ENCODE measurements around the gene GOLT1A.

GOLT1A gene

DNA sequence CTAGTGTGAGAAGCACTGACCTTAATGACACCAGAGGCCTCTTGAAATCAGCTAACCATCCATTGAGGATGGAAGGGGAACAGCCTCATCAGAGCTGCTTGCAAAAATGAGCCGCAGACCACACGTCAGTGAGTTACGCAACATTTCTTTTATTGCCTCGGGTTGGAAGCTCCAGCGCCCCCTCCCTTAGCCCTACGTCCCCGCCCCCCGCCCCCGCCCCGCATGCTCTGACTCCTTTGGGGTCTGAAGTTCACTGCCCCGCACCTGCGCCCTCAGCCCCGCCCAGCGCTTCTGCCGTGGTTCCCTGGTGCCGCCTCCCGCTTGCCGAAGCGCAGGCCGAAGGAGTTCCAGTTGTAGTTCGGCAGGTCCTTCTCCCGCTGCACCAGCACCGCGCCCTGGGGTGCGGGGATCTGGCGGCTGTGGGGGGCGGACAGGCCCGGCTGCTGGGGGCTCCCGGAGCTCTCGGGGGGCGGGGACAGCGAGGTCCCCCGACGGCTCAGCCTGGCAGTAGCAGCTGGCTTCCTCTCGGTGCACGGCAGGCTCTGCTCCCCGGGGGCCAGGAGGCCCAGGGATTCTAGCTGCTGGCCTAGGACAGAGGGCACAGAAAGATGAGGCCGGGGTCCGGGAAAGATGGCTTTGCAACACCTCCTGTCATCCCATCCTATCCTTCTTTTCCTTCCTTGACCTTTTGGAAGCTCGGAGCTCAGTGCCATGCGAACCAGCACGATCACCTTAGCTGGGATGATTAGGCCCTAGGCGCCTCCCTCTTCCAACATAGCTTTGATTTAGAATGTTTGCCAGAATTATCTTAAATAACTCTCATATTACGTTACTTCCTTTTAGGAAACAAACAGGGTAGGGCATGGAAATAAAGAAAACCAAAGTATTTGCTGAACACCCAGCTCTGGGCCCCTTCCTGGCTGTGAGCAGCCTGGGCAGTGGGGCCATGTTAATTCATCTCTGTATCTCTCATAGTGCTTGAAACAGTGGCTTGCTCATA is 23.3 kb downstream of the GOLT1A start:
- peak in 1 of 2 donors; percentile 30 for DNase-seq

DNA sequence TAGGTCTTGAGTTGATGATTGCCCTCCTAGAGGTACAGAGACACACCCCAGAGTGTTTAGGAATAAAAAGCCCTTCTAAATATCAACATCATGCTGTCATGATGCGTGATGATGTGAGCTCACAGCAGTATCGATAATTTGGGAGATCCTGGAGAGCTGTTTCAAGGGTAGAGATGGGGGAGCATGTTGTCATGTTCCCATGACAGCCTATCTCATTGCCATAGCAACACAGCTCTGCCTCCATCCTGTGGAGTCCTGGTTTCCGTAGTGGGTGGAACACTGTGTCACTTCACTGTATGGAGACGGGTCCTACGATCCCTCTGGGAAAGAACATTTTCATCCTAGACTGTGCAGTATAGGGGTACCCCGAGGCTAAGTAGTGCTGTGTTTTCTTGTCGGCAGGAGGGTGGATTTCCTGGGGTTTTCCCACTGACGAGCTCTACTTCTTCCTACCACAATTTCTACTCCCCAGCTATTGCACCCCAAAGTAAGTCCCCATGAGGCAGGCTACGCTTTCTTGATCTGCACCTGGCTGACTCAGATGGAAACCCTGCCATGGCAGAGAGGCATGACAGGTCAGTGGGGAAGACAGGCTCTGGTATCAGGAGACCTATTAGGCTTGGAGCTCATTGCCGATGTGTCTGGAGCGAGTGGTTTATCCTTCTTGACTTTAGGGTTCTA is 24.7 kb downstream of the GOLT1A start:
- no peak for DNase-seq

DNA sequence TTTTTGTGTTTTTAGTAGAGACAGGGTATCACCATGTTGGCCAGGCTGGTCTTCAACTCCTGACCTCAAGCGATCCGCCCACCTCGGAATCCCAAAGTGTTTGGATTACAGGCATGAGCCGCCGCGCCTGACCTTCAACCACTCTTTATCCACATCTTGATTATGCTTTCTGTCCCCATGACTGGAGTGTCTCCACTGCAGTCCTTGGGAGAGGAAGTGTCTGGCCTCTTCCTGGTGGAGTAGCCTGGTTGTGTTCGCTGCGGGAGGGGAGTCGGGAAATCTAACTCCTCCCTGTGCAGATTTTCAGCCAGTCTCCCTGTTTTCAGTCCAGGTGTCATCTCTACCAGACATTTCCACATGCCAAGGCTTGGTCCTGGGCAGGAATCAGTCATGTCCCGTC is 27.2 kb downstream of the GOLT1A start:
- no peak for DNase-seq

DNA sequence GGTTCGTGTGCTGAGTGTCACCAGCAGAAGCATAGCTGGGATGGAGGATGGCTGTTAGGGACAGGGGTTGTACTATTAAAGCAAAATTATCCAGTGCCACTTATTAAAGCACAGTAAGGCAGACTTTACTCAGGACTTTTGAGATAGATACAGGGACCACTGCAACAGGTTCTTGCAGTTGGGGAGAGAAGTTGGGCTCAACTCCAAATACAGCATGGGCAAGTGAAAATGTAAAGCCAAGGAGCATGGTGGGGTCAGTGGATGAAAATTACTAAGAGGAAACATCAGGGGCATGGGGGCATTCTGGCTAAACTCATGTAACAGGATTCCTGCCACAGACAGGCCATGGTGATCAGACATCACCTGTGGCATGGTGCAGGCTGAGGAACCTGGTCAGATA is 32.7 kb downstream of the GOLT1A start:
- DNase-seq, result no peak

DNA sequence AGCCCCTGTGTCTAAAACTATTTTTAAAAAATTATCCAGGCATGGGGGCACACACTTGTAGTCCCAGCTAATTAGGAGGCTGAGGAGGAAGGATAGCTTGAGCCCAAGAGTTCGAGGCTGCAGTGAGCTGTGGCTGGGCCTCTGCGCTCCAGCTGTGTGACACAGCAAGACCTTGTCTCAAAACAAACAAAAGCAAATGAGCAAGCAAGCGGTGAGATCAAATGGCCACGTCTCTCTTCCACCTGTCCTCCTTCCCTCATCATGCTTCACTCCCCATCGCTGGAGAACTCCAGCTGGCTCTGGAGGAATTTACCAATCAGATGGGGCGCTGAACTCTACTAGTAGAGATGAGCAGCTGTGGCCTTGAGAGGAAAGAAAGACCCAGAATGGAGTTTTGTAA is 33.7 kb downstream of the GOLT1A start:
- no peak for DNase-seq

DNA sequence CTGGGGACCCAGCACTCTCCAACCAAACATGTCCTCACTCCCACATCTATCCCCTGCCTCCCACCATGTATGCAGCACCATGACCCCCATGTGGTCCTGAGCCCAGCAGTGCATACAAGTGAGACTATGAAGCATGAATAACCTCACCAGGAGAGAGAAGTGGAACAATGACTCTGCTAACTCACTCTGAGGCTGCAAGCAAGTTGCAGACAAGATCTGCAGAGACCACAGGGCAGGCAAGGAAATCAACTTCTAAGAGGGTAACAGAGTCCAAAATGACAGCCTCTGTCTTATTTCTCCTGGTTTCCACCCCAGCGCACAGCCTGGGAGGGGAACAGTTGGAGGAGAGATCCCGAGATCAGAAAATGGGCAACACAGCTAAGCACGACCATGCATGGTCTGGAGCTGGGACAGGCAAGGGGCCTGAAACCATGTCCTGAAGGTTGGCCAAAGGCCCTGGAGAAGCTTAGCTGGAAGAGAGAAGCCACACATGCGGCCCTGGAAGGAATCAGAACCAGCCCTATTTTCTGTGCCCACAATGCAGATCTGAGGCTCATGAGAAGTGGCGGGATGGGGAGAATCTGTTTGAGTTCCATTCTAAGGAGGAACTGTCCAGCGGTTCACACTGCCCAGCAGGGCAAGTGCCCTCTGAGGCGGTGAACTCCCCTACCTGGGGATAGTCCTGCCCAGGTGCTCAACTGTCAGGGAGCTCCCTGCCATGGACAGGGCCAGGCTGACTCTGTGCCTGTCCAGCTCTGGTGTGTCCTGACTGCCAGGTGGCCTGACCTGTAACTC is 35.1 kb downstream of the GOLT1A start:
- no peak for DNase-seq

DNA sequence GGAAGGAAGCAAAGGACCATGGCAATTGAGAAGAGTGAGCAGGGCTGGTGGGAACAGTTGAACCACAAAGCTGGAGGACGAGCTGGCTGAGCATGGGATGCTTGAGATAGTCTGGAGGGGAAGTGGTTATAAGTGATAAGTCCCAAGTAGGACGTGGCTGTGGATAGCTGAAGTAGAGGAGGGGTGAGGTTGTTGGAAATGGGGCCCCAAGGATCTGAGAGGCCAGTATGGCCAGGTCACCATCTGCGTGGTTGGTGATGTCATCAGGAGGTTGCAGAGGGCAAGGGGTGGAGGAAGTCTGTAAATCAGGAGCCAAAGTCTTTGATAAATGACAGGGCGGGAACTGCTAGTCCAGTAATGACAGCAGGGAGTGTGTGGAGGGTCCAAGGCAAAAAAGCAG is 36.7 kb downstream of the GOLT1A start:
- DNase-seq, result no peak

DNA sequence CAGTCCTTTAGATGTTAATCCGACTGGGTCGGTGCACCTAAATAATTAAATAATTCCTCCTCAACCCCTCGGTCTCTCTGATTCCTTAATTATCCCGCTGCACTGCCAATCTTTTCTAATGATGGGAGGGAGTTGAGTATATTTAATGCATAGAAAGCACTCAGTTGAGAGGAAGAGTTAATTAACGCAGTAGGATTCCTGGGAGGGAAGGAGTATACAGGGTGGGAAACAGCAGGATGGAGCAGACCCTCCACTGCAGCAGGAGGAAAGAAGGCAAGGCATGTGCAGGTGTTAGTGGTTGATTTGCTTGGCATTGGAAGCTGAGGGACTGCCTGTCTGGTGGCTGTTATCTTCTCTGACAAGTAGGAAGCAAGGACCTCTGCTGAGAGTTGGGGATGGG is 37.7 kb downstream of the GOLT1A start:
- DNase-seq, result no peak

DNA sequence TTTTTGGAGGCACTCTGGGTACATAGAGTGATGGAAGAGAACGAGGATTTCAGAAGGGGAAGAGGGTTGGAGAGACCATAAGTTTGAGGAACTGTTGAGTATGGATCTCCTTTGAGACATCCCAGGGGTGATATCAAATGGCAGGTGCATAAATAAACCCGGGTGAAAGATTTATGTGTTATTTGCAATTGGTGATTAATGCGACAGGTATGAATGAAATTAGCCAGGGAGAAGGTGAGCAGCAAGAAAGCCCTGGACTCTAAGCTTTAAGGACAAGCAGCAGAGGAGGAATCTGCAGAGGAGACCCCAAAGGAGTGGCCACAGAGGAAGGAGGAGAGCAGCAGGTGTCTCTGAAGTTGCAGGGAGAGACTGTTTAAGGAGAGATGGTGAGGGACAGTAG is 38.8 kb downstream of the GOLT1A start:
- DNase-seq, result no peak

DNA sequence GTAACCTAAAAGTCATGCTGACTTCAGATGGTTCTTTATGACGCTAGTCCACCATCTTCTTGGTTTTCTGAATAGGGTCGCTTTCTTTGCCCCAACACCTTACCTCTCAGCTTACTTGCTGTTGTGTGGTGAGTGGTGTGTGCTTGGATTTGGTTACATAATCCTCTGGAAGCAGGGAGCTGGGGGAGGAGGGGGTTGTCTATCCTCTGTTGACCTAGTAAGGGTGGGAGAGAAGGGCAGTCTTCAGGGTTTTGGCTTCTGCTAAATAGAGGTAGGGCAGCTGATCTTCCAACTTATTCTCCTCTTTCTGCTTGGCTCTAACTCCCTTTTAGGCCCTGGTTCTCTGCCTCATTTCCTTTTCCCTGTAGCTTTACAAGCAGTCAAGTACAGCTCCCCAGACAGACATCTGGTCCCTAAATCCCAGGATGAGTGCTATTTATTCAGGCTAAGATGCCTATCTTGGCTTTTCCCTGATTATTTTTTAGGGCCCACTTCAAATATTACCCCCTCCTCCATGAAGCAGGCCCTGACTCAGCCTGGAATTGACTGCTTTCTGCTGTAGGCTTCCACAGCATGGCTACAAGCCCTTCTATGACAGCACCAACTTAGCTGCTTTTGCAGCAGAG is 41.3 kb downstream of the GOLT1A start:
- no peak for DNase-seq

DNA sequence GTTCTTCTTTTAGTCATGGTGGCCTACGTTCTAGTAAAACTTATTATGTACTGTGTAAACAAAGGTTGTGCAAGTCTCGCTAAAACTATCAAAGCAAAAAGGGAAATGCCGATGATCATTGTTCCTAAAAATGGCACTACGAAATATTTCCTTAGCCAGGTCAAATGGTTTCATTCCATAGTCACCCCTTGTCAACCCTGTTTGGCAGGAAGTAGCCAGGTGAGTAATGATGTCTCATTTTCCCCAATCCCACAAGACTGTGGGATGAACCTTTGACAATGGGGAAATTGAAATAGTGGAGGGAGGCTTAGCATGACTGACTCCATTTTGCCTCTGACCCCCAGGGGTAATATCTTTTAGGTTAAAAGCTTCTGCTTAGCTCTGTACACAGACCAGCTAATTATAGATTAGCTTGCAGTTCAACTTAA is 42.0 kb downstream of the GOLT1A start:
- no peak for DNase-seq

DNA sequence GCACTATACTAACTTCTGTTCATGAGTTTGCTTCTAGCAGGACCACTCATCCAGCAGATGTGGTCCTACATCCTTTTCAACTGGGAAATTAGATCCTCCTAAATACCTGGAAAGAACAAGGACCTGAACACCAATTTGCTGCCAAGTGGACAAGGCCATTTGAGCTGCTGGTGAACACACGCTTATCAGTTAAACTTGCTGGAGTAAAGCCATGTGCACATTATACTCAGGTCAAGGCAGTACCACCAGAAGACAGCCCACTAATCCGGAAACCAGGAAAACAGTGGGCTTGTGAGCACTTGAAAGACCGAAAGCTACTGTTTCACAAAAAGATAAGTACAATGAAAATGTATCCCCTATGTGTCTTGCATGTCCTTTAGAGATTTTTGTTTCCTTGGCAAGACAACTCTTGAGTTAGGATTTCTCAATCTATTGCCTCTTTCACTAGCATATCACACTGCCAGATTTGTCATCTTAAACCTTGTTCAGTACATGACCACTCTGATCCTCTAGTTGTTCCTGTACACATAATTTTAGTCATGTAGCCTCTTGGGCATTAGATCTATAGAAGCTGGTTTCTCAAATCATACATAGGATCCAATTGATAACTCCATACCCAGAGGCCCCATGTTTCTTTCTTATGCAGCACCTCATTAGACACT is 43.2 kb downstream of the GOLT1A start:
- no peak for DNase-seq

DNA sequence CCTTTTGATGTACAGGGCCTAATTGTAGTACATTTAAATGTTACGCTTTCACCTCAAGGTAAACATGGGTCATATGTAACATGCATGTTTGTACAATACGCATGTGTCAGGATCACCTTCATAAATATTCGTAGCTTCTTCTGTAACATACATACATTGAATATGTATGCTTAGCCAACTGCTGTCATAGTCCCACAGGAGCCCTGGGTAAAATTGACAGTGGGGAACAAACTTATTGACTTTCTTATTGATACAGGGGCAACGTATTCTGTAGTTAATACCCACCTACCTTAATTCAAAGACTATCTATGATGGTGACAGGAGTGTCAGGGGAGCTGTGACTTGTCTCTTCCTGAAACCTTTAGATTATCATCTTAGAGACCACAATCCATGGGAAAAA is 43.9 kb downstream of the GOLT1A start:
- peak in 1 of 2 donors; percentile 11 for DNase-seq

DNA sequence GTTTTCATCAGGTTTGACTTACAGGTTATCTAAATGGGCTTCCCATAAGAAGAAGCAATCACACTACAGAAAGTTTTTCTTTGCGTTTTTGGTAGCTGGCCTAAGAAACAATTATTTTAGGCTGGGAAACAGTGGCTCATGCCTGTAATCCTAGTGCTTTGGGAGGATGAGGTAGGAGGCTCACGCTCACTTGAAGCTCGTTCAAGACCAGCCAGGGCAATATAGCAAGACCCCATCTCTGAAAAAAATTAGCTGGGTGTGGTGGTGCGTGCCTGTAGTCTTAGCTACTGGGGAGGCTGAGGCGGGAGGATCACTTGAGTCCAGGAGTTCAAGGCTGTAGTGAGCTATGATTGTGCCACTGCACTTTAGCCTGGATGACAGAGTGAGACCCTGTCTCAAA is 46.1 kb downstream of the GOLT1A start:
- DNase-seq, result no peak

DNA sequence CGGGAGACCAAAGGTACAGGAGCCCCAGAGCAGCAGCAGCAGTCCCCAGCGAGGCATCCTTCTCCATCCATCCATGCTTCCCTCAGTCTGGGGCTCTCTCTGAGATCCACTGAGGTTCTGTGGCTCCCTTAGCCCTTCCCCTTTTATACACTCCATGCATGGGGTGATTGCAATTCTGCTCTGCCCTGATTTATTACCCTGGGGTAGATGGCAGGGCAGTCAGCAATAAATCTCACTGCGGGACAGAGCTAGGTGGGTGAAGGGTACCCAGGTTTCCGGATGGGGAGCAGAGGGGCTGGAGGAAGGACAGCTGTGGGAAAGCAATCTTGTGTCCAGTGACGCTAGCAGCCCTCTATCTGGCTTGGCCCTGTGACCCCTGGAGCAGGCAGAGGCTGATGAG is 47.6 kb downstream of the GOLT1A start, which contains the start of gene REN:
Gene REN (minus strand): TSS at position 119 of the 400 bp plus-strand sequence. CDS start 44 bp downstream, at position 75.
- no peak for DNase-seq

DNA sequence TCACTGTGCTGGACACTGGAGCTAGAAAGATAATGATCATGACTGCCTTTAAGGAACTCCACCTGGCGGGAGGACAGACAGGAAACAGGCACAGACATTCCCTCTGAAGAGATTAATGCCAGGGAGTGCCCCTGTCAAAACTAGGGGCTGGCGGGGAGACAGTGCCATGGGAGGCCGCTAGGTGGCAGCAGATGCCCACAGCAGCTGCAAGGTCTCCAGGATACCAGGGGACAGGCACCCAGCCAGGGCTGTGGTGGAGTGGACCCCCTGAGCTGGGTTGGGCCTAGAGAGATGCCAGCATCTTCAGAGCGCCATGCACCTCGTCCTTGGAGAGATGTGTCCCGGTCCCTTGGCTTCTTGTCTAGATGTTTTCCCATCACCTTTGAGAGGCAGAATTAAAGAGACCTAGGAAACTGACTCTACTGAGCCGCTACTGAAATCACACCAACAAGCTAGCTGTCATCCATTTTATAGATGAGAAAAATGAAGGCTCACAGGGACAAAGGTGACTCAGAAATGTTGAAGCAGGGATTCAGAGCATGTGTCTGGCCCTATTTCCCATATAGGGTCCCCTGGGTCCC is 51.2 kb downstream of the GOLT1A start:
- DNase-seq, result peak; percentile 72 to 77

DNA sequence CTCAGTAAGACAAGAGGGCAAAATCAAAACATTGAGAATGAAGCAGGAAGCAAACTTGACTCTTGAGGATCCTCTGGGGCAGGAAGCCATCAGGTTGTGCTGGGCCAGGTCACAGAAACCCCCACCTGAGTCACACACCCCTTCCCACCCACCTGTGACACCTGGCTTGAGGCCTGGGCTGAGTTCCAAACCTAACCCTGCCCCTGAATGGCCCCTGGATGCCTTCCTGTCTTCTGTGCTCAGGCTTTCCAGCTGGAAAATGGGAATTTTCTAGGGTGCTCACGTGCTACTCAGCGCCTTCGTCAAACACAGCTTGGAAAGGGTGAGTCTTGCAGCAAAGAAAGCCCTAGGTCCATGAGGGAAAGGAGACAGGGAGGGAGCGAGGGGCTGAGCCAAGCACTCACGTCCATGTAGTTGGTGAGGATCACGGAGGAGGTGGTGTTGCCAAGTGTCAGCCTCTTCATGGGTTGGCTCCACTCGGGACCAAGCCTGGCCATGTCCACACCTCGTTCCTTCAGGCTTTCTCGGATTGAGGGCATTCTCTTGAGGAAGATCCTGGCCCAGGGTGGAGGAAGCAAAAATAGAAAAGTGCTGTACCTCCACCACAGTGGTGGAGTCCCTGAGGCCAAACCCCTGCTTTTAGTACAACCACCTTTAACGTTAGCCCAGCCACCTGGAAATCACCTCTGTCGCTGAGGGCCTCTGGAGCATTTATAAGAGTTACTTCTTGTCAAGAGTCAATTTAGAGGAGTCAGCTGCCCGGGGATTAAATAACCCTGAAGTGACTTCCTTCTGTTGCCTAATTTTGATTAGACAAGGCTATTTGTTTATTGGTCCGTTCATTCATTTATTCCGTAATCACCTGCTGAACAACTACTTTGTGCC is 51.9 kb downstream of the GOLT1A start:
- no peak for DNase-seq

DNA sequence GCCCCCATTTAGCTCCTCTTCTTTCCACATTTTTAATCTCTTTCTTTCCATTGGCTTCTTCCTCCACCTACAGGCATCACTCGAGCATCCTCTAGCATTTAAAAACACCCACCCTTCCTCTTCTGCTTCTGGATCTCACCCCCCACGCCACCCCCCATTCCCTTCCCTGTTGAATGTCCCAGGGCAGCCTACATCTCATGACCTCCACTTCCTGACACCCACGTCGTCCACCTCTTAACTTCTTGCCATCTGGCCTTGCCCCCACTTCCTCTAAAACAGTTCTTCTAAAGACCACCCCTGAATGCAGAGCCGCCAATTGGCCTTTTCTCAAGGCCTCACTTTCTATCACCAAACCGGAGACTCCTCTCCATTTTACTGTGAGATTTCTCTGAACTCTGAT is 55.8 kb downstream of the GOLT1A start:
- no peak for DNase-seq

DNA sequence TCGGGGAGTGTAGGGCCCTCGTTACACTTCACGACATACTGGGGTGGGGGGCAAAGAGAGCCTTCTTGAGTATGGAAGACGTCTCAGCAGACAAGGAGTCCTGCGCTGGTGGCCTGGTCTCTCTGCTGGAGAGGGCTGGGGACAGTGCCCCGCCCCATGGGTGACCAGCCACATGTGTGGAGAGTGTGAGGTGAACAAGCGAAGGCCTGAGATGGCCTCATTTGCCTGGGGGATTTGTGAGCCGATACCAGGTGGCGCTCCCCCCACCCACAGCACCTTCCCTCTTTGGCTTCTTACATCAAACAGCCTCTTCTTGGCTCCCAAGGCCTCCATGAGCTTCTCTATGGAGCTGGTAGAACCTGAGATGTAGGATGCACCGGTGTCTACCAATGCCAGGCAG is 57.9 kb downstream of the GOLT1A start:
- no peak for DNase-seq

DNA sequence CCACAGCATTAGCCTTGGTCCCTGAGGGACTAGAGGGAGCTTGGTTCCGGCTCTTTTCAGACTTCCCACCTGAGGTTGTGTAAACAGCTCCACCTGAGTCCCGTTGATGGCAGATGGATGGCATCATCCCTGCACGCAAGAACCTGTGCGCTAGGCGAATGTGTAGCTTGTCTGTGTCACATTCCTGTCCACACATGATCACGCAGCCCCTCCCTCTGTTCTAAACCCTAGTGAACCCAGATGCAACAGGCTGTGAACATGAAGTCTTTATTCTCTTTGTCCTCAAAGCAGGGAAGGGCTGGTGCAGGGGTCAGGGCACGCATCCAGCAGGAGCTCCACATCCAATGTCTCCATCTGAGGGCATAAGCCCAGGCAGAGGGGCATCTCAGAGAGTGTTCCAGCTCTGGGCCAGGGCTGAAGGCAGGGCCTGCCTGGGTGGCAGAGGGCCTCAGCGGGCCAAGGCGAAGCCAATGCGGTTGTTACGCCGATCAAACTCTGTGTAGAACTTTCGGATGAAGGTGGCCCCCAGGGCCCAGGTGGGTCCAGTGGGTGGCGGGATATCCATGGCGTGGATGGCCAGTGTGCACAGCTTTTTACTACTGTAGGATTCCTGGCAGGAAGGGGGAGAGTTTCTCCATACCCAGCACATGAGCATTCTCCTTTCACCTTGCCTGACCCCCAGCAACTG is 59.1 kb downstream of the GOLT1A start:
- DNase-seq, result no peak
